ENCODE measurements around the gene MOB3A. TPM values are rescaled to one million over a fixed set of nuclear protein-coding genes. Genes with fewer than 3 reads are reported as not detected.

The MOB3A gene
- total and polyA plus RNA-seq, 3 donors from 2014 or later: 17.8 to 31.6 (median 22.8) TPM

DNA sequence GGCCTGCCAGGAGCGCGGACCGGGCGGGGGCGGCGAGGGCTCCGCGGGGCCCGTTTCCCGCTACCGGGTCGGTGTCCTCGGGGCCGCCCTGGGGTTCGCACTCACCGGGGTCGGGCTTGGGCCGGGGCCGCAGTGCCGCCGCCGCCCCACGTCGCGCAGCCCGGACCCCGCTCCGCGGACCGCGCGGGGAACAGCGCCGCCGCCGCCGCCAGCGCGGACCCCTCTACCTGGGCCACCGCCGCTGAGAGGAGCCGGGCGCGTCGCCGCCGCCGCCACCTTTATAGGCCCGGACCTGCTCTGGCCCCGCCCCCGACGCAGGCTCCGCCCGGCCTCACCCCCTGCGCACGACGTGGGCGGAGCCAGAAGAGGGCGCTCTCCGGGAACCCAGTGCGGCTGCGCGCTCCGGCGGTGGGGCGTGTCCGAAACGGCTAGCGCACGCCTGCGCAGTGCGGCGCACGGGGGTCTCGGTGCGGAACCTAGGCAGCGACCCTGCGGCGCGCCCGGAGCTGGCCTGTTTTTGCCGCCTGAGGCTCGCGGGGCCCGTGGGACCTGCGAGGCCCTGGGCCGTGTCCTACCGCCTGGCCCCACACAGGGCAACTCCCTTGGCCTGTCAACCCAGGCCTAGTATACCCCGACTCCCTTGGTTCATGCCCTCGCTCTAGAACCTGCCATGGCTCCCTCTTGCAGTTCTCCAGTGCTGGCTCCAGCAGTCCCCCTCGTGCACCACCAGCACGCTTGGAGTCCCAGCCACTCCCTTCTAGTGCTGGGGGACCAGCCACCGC, 44.9 kb downstream of the MOB3A start, which contains the start of gene MKNK2:
TSS of gene MKNK2 (minus strand) at position 254 of the 782 bp plus-strand sequence. CDS start 393 bp downstream, outside the sequence.
- H3K27me3 ChIP-seq: no peaks in the 10 kb centered on the region
- intact Hi-C loops (cut with DNase I; ENCODE audit: low total_unique reads): no loop called here
- TF ChIP-seq CTCF (IDR thresholded peaks at IDR 0.05): peak; percentile 62 to 72 (median 67)
- peak; percentile 83 for TF ChIP-seq POLR2A (IDR thresholded peaks at IDR 0.05)

DNA sequence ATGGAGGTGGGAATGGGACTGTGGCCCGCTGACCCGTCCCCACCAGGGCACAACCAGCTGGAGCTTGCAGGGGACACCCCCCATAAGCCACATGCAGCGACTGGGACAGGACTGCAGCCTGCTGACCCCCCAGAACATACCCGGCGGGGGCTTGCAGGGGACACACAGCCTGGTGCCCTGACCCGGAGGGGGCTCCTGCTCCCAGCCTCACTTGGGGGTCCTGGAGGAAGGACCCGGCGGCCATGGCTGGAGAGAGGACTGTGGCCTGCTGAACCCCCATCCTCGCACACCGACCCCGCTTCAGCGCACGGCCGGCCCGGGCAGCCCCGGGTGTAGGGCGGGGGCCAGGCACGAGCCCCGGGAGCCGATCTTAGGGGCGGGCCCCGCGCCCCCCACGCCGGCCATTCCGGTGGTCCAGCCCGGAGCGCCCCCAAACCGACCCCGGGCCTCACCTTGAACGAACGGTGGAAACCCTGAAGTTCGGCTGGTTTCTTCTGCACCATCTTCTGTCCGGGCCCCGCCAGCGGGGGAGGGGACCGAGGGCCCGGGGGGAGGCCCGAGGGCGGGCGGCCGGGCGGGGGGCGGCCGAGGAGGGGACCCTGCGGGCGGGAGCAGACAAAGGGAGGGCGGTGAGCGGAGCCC, 45.7 kb downstream of the MOB3A start:
- no peak for DNase-seq

More for the DNA sequence above, 44.9 kb downstream of the MOB3A start, which contains the start of gene MKNK2:
- Histone ChIP-seq H3K4me1 (peaks cover 46% of the 10 kb centered on the region), H3K36me3 (ENCODE audit: low read depth, missing control alignments) (no peaks in the 10 kb centered on the region), H3K9me3 (no peaks in the 10 kb centered on the region), H3K27ac (peak within 1 kb of the TSS; percentile 92 to 98), H3K4me3 (peak within 1 kb of the TSS; percentile 86 to 91)
- WGBS, 2 donors: 2% methylated on average over 73 of the region's 93 CpGs; no CpG with 5 or more reads in 1 of the 2 donors
- peak; percentile 95 for DNase-seq

DNA sequence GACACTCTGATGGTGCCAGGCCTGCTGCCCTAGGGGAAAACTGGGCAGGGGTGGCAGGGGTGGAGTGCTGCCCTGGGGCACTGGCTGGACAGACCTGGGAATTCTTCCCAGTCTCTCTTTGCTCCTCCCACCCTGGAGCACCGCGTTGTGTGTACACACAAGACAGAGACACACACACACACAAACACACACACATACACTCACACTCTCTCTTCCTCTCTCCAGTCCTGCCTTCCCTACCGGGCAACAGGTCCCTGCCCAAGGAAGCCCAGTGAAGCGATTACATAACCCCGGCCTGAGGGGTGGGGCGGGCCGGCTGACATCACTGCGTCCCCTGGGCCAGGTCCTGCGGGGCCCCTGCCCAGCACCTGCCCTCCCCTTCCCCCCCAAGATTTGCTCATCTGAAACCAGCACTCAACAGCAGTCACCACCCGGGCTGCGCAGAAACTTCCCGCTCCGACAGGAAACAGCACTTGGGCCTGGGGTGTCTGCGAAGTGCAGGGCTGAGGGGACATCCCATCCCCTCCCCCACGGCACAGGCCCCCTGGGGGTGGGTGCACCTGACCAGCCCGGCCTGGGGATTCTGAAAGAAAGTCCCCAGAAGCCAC, 46.3 kb downstream of the MOB3A start:
- intact Hi-C loops (cut with DNase I; ENCODE audit: low total_unique reads): no loop called here
- DNase-seq: peak; percentile 67
- WGBS, 2 donors: 8 to 25% methylated on average over 2 to 16 of the region's 16 CpGs
- Histone ChIP-seq H3K36me3 (ENCODE audit: low read depth, missing control alignments) (no peaks in the 10 kb centered on the region), H3K9me3 (no peaks in the 10 kb centered on the region), H3K4me3 (peak overlapping the region; percentile 86 to 91), H3K27ac (peak overlapping the region; percentile 80 to 98), H3K27me3 (no peaks in the 10 kb centered on the region), H3K4me1 (peaks cover 48% of the 10 kb centered on the region)
- TF ChIP-seq POLR2A (IDR thresholded peaks at IDR 0.05): no peak

More for the DNA sequence above, 45.7 kb downstream of the MOB3A start:
- 0 to 1% methylated on average over 2 to 29 of the region's 49 CpGs for WGBS, 2 donors
- Histone ChIP-seq H3K36me3 (ENCODE audit: low read depth, missing control alignments) (no peaks in the 10 kb centered on the region), H3K9me3 (no peaks in the 10 kb centered on the region), H3K27me3 (no peaks in the 10 kb centered on the region), H3K27ac (peak overlapping the region; percentile 80 to 98), H3K4me1 (peaks cover 46% of the 10 kb centered on the region), H3K4me3 (peak overlapping the region; percentile 86 to 91)
- TF ChIP-seq POLR2A (IDR thresholded peaks at IDR 0.05) (no peak), CTCF (IDR thresholded peaks at IDR 0.05) (no peak)
- intact Hi-C loops (cut with DNase I; ENCODE audit: low total_unique reads): no loop called here

DNA sequence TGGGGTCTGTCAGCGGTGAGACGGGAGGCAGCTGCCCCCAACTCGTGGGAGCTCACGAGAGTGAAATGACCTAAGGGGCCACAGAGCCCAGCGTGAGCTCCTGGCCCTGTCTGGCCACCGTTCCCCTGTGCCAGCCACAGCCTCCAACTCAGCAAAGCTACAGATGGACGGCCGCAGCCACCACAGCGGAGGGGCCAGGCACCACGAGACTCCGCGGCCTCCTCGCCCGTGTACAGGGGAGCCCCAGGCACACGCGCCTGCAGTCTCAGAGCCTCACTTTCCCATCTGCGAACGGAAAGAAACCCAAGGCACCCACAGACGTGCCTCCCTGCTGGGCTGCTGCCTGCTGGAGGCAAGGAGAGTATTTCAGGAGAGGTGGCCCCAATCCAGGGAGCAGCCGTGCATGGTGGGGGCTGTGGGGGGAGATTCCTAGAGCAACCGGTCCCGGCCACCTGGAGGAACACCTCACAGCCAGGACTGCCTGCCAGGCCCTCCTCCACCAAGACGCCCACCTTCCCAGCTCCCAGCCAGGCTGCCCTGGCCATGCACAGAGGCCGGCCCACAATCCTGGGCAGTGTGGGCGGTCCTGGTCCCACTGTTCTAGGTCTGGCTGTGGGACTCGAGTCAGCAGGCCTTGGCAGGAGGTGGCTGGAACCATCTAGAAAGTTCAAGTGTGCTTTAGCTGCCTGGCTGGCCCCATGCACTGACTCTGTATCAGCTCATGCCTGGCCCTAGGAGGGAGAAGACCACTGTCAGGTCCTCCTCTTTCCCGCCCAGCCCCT, 47.0 kb downstream of the MOB3A start:
- Histone ChIP-seq H3K27me3 (no peaks in the 10 kb centered on the region), H3K36me3 (ENCODE audit: low read depth, missing control alignments) (no peaks in the 10 kb centered on the region), H3K27ac (peak overlapping the region; percentile 80 to 98), H3K4me1 (peaks cover 48% of the 10 kb centered on the region), H3K9me3 (no peaks in the 10 kb centered on the region), H3K4me3 (peak overlapping the region; percentile 86 to 91)
- TF ChIP-seq POLR2A (IDR thresholded peaks at IDR 0.05) (peak; percentile 12), CTCF (IDR thresholded peaks at IDR 0.05) (no peak)
- intact Hi-C loops (cut with DNase I; ENCODE audit: low total_unique reads): no loop called here
- peak; percentile 72 for DNase-seq
- 63 to 71% methylated on average over 5 to 27 of the region's 27 CpGs for WGBS, 2 donors
